Stimulated activated CD8-positive, alpha-beta memory T cell treated with anti-CD3 and anti-CD28 coated beads, Interleukin-2, amount 100 ng/mL, for 48 hours (primary cell): ENCODE measurements around the gene UBAC2.
A peak's percentile ranks its signal among the peaks of the same experiment; 100 is the strongest.

Source experiments
- DNase-seq, 2 donors: peaks; one replicate each; pipeline ENCODE4 v3.0.0-alpha.2; 2020; ENCODE audit warnings: low read depth in 2 of 2

UBAC2 gene, protein sequence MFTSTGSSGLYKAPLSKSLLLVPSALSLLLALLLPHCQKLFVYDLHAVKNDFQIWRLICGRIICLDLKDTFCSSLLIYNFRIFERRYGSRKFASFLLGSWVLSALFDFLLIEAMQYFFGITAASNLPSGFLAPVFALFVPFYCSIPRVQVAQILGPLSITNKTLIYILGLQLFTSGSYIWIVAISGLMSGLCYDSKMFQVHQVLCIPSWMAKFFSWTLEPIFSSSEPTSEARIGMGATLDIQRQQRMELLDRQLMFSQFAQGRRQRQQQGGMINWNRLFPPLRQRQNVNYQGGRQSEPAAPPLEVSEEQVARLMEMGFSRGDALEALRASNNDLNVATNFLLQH

DNA sequence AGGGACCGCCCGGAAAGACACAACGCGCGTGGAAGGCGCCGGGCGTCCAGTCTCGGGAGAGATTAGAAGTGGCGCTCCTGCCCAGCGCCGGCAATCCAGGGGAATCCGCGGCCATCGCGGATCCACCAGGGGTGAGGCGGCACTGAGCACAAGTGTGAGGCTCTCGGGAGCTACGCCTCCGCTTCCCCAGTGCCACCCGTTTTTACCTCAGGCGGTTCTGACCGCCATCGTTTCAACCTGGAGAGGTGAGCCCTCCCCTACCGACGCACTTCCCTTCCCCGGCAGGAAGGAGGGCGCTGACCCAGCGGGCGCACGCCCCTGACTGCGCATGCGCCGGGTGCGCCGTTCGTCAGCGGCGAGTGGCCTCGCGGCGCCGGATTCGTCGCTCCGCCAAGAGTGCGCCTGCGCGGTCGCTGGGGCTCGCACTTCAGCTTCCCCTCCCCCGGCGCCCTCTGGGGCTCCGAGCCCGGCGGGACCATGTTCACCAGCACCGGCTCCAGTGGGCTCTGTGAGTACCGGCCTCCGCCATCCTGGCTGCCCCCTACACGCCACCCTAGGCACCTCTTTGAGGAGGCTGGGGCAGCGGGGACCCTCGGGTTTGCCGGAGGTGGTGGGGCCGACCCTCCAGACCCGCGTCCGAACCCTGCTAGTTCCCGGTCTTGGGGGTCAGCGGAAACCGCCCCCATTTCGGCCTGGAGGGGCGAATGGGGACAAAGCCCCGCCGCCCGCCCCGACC, at the start of gene UBAC2:
TSS of gene UBAC2 (plus strand) at position 423 of the 736 bp plus-strand sequence. CDS start at position 478, 55 bp downstream.
- DNase-seq = peak; percentile 92 to 98

DNA sequence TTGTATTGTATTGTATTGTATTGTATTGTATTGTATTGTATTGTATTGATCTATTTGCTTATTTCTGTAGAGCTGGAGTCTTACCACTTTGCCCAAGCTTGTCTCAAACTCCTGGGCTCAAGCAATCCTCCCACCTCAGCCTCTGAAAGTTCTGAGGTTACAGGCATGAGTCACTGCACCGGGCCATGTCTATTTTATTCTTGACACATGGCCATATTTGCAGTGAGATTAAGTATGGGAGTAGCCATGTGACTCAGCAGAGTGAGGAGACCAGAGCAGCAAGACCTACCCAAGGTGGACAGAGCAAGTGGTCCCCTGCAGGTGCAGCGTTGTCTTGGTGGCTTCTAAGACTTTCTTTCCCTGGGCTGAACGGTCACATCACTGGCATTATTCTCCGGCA, 49.1 kb upstream of the UBAC2 start:
- peak; percentile 3 to 16 for DNase-seq

DNA sequence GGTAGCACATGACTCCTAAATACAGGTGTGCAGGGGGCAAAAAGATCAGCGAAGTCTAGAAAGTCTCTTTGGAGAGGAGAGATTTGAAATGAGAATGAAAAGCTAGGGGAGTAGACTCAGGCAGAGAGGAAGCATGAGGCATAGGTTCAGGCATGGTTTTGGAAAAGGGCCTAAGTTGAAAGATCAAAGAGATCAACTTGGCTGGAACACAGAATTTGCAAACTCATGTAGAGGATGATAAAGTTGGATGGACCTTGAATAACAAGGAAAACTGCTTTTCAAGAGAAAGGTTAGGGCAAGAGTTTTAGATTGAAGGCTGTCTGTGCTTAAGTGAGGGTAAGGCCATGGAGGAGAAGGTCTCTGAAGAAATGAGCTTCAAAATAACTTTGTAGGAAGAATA, 47.4 kb upstream of the UBAC2 start:
- no peak for DNase-seq

DNA sequence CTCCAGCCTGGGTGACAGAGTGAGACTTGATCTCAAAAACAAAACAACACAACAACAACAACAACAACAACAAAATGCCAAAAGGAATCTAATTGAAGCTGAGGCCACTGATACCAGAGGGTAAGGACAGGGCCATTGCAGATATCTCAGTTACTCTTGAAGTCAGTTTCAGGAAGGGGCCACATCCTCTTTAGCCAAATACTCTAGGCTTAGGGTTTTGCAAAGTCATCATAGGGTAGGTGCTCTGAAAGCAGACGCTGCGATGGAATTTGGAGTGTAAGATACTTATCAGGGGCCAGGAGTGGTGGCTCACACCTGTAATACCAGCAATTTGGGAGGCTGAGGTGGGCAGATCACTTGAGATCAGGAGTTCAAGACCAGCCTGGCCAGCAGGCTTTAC, 46.6 kb upstream of the UBAC2 start:
- DNase-seq = no peak

DNA sequence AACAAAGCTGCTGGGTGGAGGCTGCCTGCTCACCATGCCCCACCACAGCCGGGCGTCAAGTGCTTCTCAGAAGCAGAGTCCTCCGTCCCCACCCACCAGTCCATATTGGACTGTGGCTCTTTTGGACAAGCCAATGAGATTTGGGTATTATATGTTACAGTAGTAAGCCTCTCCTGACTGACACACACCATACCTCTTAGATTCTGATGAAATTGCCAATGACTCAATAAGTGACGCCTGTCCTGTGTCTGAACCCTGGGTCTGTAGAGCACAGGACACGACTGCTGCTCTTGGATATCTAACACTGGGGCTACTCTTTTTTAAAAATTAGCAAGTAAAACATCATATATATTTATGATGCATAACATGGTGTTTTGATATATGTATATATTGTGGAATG, 44.8 kb upstream of the UBAC2 start:
- no peak for DNase-seq

DNA sequence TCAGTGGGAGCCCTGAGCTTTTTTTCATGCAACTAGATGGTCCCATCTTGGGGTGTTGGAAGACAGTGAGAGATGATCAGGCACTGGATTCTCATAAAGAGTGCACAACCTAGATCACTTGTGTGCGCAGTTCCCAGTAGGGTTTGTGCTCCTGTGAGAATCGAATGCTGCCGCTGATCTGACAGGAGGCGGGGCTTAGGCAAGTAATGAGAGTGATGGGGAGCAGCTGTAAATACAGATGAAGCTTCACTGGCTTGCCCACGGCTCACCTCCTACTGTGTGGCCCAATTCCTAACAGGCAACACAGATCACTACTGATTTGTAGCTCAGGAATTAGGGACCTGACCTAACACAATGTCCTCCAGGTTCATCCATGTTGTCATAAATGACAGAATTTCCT, 43.6 kb upstream of the UBAC2 start:
- DNase-seq = no peak

DNA sequence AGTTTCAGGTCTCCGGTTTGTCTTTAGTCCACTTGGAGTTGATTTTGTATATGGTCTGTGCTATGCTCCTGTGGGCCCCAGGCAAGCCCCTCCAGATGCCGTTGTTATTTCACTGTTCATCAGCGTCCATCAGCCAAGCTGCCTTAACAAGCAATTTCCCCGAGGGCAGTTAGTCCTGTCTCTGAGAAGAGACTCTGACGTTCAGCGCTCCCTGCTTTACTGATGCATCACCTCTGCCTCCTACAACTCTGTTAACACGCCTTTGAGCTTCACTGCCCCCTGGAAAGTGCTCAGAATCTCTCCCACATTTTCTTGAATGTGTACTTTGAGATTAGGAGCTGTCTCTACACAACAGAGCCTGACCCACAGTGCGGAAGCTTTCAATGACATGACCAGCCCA, 41.8 kb upstream of the UBAC2 start:
- DNase-seq = no peak

DNA sequence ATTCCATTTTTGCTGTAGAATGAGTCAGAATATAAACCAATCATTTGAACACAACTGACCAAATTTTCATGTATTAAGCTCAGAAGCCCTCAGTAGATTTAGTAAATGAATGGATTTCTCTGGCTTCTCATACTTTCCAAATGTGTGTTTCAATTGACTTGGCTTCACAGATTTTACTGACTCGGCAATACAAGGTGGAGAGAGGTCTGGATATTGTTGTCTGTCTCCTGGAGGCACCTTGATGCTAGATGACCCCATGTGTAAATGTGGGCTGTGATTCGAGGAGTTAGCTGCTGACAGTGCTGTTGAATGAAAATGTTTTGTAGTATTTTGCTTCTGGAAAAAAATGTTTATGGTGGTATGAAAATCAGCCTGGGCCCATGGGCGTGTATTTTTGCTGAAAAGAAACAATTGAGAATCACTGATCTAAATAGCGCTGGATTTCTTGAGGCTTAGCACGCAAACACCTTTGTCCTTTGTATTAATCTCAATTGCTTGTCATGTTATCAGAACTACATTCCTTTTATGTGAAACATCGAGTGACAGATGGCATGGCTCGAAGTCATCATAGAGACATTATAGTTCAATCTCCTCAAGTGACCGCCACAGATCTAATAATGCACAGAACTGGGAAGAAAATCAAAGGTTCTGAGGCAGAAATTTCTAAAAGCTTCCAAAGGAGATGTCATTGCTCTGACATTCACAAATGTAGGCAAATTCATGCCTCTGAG, 41.2 kb upstream of the UBAC2 start:
- DNase-seq = no peak

DNA sequence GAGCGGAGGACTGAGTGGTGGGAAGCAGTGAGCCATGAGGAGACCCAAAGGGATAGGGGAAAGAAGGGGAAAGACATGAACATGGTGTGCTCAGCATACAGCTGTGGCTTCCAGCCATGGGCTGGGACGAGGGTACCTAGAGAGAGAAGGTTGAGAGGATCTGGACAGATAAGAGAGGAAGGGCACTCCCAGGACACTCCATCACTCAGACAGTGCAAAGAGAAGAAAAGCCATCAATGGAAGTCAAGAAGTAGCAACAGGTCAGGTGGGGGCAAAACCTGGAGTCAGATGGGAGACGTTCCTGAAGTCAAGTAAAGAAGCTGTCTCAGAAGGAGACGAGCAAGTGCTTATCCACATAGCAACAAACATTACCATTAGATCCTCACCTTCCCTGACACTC, 40.2 kb upstream of the UBAC2 start:
- DNase-seq = no peak

DNA sequence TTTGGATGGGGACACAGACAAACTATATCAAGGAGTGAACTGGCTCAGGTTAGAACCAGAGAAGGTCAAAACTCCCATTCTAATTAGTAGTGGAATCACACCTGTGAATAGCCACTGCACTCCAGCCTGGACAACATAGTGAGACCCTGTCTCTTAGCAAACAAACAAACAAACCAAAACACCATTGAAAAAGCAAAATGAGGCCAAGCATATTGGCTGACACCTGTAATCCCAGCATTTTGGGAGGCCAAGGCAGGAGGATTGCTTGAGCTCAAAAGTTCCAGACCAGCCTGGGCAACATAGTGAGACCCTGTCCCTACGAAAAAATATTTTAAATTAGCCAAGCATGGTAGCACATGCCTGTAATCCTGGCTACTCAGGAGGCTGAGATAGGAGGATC, 39.1 kb upstream of the UBAC2 start:
- DNase-seq = no peak

DNA sequence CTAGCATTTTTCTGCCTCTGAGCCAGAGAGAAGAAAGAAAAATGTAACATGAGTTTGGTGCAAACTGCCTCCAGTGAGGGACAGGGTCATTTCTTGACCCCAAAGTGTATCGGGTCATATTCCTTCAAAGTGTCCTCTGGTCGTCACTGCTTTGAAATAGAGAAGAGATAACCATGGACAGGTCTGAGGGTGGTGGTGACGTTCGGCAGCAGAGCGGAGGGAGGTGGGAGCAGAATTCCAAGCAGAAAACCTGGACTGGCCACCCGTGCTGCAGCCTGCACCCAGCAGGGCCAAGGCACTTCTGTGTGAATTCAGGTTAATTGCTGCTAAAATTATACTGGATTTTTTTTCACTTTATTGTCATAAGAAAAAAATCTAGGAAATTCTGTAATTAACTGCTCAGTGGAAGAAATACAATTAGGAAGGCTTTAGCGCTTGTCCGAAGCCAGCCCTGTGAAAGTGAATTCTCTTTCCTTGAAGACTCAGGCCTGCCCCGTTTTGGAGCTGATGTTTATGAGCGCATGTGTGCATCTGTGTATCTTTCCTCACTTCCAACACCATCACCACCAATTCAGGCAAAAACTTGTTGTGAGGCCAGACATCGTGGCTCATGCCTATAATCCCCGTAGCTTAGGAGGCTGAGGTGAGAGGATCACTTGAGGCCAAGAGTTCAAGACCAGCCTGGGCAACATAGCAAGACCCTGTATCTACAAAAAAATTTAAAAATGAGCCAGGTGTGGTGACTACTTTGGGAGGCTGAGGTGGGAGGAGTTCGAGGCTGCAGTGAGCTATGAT, 37.9 kb upstream of the UBAC2 start:
- DNase-seq = no peak

DNA sequence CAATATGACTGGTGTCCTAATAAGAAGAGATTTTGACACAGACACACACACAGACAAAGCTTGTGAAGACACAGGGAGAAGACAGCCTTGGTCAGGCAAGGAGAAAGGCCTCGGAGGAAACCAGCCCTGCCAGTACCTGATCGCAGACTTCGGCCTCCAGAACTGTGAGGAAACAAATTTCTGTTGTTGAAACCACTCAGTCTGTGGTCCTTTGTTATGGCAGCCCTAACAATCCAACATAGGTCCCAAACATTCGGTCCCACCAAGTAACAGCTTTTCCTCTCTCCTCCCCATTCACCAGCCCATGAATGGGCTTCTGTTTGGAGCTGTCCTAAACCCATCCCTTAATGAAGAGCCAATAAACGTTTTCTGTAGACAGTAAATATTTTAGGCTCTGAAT, 36.4 kb upstream of the UBAC2 start:
- no peak for DNase-seq

DNA sequence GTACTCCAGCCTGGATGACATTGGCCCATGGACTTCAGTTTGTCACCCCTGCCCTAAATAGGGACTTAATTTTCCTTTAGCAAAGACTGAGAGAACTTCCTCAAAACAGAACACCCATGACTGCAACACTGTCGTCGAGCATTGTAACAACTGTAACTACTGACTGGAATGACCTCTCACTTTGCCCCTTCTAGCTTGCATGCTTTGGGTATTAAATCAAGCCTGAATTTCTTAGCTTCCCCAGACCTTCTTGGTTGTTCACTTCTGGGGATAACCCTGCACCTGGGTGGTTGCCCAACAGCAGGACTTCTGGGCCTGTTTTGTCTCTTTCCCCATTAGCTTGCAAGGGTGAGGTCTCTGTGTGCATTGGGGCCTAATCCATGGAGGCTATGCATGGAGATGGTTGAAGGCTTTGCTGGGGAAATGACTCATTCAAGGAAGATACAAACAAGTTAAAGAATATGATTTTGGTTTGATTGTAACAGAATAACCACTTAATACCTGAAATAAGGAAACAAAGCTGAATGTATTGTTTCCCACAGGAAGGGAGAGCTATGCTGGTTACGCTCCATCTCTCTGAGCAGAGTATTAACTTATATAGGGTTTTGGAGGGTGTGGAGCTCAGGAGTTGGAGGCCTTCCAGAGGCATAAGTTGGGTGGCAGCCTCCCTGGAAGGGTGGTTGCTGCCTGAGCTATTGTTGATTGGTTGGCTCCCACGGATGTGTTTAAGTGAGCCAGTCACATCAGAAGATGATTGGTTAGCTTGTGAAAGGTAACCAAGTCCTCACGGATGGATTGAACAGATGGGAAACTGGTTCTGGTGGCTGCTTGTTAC, 34.7 kb upstream of the UBAC2 start:
- DNase-seq = no peak

DNA sequence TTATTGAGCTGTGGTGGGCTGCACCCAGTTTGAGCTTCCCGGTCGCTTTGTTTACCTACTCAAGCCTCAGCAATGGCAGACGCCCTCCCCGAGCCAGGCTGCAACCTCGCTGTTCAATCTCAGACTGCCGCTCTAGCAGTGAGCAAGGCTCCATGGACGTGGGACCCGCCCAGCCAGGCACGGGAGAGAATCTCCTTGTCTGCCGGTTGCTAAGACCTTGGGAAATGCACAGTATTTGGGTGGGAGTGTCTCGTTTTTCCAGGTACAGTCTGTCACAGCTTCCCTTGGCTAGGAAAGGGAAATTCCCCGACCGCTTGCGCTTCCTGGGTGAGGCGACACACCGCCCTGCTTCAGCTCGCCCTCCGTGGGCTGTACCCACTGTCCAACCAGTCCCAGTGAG, 27.7 kb upstream of the UBAC2 start:
- DNase-seq = no peak

DNA sequence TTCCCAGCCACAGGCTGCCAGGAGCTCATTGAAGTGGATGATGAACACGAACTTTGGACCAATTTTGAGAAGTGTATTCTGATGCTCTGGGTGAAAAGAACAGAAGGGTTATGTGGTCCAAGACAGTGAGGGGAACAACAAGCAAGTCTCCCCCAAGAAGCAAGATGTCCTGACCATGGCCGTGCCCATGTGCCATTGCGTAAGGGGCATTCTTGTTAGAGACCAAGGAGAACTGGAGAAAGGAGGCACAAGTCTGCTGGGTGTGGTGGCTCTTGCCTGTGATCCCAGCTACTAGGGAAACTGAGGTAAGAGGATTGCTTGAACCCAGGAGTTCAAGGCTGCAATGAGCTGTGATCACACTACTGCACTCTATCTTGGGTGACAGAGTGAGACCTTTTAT, 27.0 kb upstream of the UBAC2 start:
- DNase-seq = no peak

DNA sequence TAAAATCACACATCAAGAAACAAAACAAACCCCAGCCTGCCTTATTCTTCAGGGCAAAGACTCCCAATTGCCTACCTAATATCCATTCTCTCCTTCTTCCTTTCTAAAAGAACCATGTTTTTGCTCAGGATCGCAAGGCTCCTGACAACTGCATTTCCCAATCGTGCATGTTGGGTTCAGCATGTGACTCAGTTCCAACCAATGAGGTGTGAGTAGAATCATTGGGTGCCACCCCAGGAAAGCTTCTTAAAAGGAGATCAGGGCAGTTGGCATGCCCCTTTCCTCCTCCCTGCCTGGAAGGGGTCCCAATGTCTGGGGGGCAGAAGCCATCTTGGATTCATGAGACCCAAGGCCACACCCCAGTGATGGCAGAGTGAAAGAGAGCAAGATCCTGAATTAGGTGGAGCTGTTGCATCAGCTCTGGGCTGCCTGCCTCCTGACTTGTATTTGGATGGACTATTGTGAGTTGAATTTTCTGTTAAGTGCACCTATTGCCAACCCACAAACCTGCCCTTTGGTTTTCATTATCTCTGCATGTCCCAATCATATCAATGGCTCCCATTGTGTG, 26.0 kb upstream of the UBAC2 start:
- no peak for DNase-seq

DNA sequence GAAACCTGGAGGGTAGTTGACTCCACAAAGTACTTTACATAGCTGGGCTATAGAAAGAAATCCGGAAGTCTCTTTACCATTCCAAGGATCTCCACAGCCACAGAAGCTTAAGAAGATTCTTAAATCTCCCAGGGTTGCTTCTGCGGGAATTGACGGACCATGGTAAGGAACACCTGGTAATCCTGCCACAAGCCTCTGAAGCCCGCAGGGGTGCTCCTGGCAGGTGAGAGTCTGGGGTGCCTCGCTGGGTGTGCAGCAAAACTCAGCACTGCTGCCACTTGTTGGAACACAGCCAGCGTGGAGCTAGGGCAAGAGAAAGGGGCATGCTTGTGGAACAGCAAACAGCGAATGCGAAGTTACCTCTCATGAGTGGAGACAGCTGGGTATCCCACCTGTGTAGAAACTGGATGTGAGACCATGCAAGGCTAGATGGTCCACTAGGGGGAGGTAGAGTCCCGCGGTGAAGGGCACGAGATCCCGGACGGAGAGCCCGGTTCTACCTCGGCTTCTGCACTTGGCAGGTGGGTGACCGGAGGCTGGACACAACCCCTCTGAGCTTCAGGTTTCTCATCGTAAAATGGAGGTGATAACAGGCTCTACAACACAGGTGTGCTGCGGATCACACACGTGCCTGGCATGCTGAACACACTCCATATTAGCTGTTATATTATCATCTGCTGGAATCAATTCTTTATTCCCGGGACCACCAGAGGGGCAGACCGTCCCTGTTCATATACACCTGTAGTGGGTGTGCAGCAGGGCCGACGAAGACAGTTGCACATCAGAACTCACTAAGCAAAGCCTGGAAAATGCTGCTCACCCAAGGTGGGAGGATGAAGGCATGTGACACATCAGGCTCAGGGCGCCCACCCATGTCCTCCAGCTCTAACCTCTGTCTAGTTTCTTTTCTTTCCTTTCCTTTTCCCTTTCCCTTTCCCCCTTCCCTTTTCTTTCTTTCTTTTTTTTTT, 24.1 kb upstream of the UBAC2 start:
- DNase-seq = peak; percentile 50 to 68

DNA sequence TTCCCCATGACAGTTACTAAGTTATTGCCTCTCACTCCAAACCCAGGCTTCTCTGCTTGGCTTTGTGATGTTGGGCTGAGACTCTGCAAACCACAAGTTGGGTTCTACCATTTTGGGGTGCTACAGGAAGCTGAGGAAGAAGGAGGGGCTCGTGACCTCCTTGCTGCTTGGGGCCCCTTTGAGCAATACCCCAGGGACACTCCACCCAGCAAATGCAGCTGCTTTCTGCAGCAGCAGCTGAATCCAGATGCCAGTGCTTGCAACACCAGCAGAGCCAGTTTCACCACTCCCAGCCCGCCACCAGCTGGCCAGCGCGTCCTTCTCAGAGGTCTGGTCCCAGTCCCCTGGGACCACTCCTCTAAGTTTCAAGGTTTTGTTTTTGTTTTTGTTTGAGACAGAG, 22.0 kb upstream of the UBAC2 start:
- no peak for DNase-seq

DNA sequence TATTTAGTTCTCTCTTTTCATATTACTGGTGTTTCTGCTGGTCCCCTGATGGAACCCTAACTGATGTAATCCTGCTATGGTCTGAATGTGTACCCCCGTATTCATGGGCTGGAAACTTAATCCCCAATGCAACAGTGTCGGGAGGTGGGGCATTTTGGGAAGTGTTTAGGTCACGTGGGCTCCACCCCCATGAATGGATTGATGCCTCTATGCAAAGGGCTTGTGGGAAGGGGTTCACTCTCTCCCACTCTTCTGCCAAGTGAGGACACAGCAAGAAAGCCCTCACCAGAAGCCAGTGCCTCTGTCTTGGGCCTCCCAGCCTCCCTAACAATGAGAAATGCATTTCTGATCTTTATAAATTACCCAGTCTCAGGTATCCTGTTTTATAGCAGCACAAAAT, 21.2 kb upstream of the UBAC2 start:
- DNase-seq = no peak

DNA sequence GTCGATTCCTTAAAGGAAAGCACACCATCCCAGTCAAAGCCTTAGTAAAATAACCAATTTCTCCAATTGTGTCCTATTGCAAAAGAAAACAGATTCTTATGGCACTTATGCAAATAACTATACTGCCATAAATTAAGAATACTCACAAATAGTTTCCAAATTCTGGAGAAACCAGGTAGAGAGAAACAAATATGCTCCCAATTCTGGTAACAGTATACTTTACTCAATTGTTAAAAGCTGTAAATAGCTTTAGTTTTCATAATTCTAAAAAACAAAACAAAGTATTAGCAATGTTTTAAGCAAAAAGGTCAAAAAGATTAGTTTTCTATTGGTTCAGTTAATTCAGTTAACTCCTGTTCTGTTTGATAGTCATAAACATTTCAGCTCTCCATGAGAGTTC, 18.2 kb upstream of the UBAC2 start:
- DNase-seq = no peak
